Lung microvascular endothelial cell (primary cell): ENCODE results near the gene ESYT2. TPM values are rescaled to one million over a fixed set of nuclear protein-coding genes. Genes with fewer than 3 reads are reported as not detected.

Source experiments
- DNase-seq, 2 donors: peaks; one replicate each; pipeline versions ENCODE4 v3.0.0 to v3.0.0-alpha.2; 2010; ENCODE audit warnings: low read depth in 2 of 2
- total RNA-seq: library from RNA; depleted of rRNA; stranded (reverse); fragments of >200 nt; gene quantifications from 2 replicates; pipeline ENCODE4 v1.2.1, GENCODE V29; 2014

ESYT2 gene
- total RNA-seq, 1 donor from 2014 or later, result 42.7 TPM

- no peak for DNase-seq
Observed at GRCh38 chr7:158804335-158804734, 25.0 kb downstream of the ESYT2 start.

GRCh38 chr7:158803367-158803969 is 25.8 kb downstream of the ESYT2 start:
- DNase-seq, result no peak

GRCh38 chr7:158802535-158803366 is 26.6 kb downstream of the ESYT2 start:
- no peak for DNase-seq

GRCh38 chr7:158798741-158799140 is 30.6 kb downstream of the ESYT2 start:
- no peak for DNase-seq

- DNase-seq, result peak in 1 of 2 donors; percentile 32
Observed at GRCh38 chr7:158796667-158797066, 32.6 kb downstream of the ESYT2 start.

GRCh38 chr7:158795272-158795671 is 34.0 kb downstream of the ESYT2 start:
- DNase-seq, result no peak

- DNase-seq, result no peak
Observed at GRCh38 chr7:158791107-158791506, 38.2 kb downstream of the ESYT2 start.

- no peak for DNase-seq
Observed at GRCh38 chr7:158789842-158790241, 39.5 kb downstream of the ESYT2 start.

- no peak for DNase-seq
Observed at GRCh38 chr7:158786898-158787297, 42.4 kb downstream of the ESYT2 start.

GRCh38 chr7:158784270-158784669 is 45.0 kb downstream of the ESYT2 start:
- no peak for DNase-seq

- DNase-seq, result no peak
Observed at GRCh38 chr7:158783595-158783994, 45.7 kb downstream of the ESYT2 start.

- DNase-seq, result peak; percentile 76 to 92
Observed at GRCh38 chr7:158782761-158783401, 46.4 kb downstream of the ESYT2 start.

- no peak for DNase-seq
Observed at GRCh38 chr7:158781974-158782664, 47.2 kb downstream of the ESYT2 start.

GRCh38 chr7:158781217-158781973 is 47.9 kb downstream of the ESYT2 start:
- no peak for DNase-seq

GRCh38 chr7:158779061-158780000 is 50.0 kb downstream of the ESYT2 start:
- no peak for DNase-seq

GRCh38 chr7:158778471-158778870 is 50.8 kb downstream of the ESYT2 start:
- DNase-seq, result no peak

GRCh38 chr7:158777793-158778192 is 51.5 kb downstream of the ESYT2 start:
- no peak for DNase-seq

- no peak for DNase-seq
Observed at GRCh38 chr7:158776474-158776873, 52.8 kb downstream of the ESYT2 start.

- DNase-seq, result no peak
Observed at GRCh38 chr7:158774952-158775351, 54.4 kb downstream of the ESYT2 start.

GRCh38 chr7:158772916-158773315 is 56.4 kb downstream of the ESYT2 start:
- peak in 1 of 2 donors; percentile 7 for DNase-seq
